Right ventricle myocardium superior (tissue), 1 donor: ENCODE results near the gene POLR3A. TPM values are rescaled to one million over a fixed set of nuclear protein-coding genes. Genes with fewer than 3 reads are reported as not detected.

Experiments
- ATAC-seq: fragments of 200-7000 bp; cut with Tn5 transposase; one replicate; pipeline ENCODE4 v1.9.1; 2020; ENCODE audit warnings: mild to moderate bottlenecking; ENCODE audit not compliant: poor library complexity
- DNase-seq: peaks from one replicate; pipeline ENCODE4 v3.0.0-alpha.2; 2020
- intact Hi-C: fragments of 100-400 bp; cut with DNase I; formaldehyde crosslinking; loops from one replicate; pipeline ENCODE4 v1.11.2; 2022
- total RNA-seq: library from RNA; stranded (reverse); fragmentation: NEBNext Ultra II Directional; extraction: Animal tissue kit (Norgen Biotek cat#: 25700); gene quantifications from one replicate; pipeline ENCODE4 v1.2.1, GENCODE V29; 2021
- donor health status: DM: no; HTN: yes; CAD: no; lungs with severe emphysema.

POLR3A gene
- total RNA-seq, 1 donor from 2014 or later: 7.3 TPM

- ATAC-seq: no peak
- no peak for DNase-seq
- intact Hi-C loops: no loop called here
Observed at GRCh38 chr10:77932016-77932715, 97.1 kb downstream of the POLR3A start.

DNA sequence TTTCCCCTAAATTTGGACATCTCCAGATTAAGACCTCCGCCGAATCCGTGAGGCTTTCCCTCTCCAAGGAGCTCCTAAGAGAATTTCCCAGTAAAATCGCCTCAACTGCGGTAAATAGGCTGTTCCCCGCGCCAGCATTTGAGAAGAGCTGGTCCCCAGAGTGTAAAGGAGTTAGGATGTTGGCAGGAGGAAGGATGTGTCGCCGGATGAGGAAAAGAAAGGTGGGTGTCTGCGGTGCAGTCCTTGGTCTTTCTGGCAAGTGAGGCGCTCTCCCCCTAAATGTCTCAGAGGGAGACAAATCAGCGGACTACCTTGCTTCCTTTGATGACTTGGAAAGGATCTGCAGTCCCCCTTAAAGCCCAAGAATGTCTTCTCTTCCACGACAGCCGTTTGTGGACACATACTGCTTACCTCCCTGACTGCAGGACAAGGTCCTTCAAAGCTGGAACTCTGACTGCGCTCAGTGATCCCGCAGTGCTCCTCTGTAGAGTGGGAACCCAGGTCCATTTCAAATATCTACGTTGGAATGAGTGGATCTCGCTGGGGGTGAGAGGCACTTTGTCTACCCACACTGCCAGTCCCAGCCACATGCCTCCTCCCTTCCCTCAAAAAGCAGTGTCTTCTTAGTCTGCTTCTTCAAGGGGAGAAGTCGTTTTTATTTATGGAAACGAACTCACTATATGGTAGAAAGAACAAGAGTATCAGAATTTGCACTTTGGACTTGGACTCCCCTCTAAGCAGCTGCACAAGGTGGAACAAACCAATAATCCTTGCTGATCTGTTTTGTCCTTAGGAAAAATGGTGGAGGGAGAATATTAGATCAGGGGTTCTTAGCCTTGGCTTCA, 101.7 kb downstream of the POLR3A start:
- ATAC-seq (no peak), DNase-seq (no peak)
- intact Hi-C loops: no loop called here

- peak; percentile 90 for ATAC-seq
- peak; percentile 79 for DNase-seq
- intact Hi-C loops: no loop called here
Observed at GRCh38 chr10:77926566-77927401, 102.5 kb downstream of the POLR3A start, which contains the start of gene DLG5. DLG5 (minus strand) TSS chr10:77926755; CDS start chr10:77926520, 235 bp downstream.

GRCh38 chr10:77925795-77926565, 103.3 kb downstream of the POLR3A start:
- ATAC-seq: peak; percentile 51
- DNase-seq: peak; percentile 67
- intact Hi-C loops: no loop called here

GRCh38 chr10:77925410-77925794, 103.9 kb downstream of the POLR3A start:
- intact Hi-C loops: no loop called here
- DNase-seq: peak; percentile 42
- ATAC-seq: peak; percentile 34

- no peak for ATAC-seq
- intact Hi-C loops: no loop called here
- DNase-seq: no peak
Observed at GRCh38 chr10:77922566-77923179, 106.6 kb downstream of the POLR3A start.

DNA sequence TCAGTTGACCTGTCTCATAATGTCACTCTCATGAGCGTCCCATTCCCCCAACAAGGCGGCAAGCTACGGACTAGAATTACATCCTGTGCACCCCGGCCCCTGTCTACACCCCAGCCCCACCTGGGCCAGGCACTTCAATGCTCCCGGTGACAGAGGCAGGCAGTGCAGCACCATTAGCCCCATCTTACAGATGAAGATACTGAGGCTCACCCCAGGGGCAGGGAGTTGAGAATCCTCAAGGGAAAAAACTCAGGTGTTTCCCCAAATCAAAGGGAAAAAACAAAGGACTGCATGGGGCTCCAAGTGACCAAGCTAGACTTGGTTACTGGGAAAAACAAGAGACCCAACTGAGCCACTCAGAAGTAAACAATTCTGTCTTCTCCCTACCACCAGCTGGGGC, 107.3 kb downstream of the POLR3A start:
- intact Hi-C loops: no loop called here
- DNase-seq: no peak
- no peak for ATAC-seq

- DNase-seq: no peak
- ATAC-seq: no peak
- intact Hi-C loops: no loop called here
Observed at GRCh38 chr10:77921395-77921794, 107.9 kb downstream of the POLR3A start.

DNA sequence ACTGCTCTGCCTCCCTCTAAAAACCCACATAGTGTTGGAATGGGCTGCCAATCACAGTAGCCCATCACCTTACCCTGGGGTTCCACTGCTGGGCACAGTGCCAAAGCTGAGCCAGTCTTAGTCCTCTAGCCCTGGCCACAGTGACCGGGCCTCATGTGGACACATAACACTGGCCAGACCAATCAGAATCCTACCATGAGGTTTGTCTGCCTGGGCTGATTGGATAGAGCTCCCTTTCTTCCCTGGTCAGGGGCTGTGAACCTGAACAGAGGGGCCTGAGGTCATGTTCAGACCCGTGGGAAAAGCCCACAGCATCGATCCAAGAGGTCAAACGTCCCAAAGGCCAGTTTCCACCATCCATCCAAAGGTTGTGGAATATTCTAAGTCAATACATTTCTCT, 108.8 kb downstream of the POLR3A start:
- no peak for ATAC-seq
- DNase-seq: no peak
- intact Hi-C loops: no loop called here

GRCh38 chr10:77919713-77920108, 109.6 kb downstream of the POLR3A start:
- ATAC-seq: no peak
- intact Hi-C loops: no loop called here
- DNase-seq: no peak

Other genes starting within 250 kb of the POLR3A start
- gene DLG5, start 102.8 kb downstream of the POLR3A start, total RNA-seq: 8.8 TPM
- 716 TPM for gene RPS24, start 4.3 kb upstream of the POLR3A start, total RNA-seq